Ishikawa (cell line): ENCODE data around the gene CSRP3.

Source experiments
- CEBPB ChIP-seq: IDR thresholded peaks from 2 replicates; pipeline ENCODE4 v1.6.1; 2012
- CREB1 ChIP-seq: IDR thresholded peaks from 2 replicates; pipeline ENCODE4 v1.6.1; 2012; ENCODE audit warnings: low read depth
- EGR1 ChIP-seq: IDR thresholded peaks from 2 replicates; pipeline ENCODE4 v1.6.1; 2012
- EP300 ChIP-seq: IDR thresholded peaks from 2 replicates; pipeline ENCODE4 v1.6.1; 2012; ENCODE audit warnings: borderline replicate concordance
- FOXM1 ChIP-seq: IDR thresholded peaks from 2 replicates; pipeline ENCODE4 v1.6.1; 2012; ENCODE audit warnings: low read depth, borderline replicate concordance
- NFIC ChIP-seq: IDR thresholded peaks from 2 replicates; pipeline ENCODE4 v1.6.1; 2012
- RAD21 ChIP-seq: IDR thresholded peaks from 2 replicates; pipeline ENCODE4 v1.6.1; 2012; ENCODE audit warnings: low read depth
- TAF1 ChIP-seq: IDR thresholded peaks from 2 replicates; pipeline ENCODE4 v1.6.1; 2012; ENCODE audit warnings: low read depth, mild to moderate bottlenecking
- TCF12 ChIP-seq: IDR thresholded peaks from 2 replicates; pipeline ENCODE4 v1.6.1; 2012; ENCODE audit warnings: low read depth
- TEAD4 ChIP-seq: IDR thresholded peaks from 2 replicates; pipeline ENCODE4 v1.6.1; 2012
- YY1 ChIP-seq: IDR thresholded peaks from 2 replicates; pipeline ENCODE4 v1.6.1; 2012; ENCODE audit warnings: low read depth
- ZBTB7A ChIP-seq: IDR thresholded peaks from 2 replicates; pipeline ENCODE4 v1.6.1; 2012; ENCODE audit warnings: low read depth
- TF ChIP-seq, protein P1 (sequence below): IDR thresholded peaks from 2 replicates; pipeline ENCODE4 v1.6.1; 2012; ENCODE audit warnings: low read depth, mild to moderate bottlenecking
- TF ChIP-seq, protein P2 (sequence below): IDR thresholded peaks from 2 replicates; pipeline ENCODE4 v1.6.1; 2012
- TF ChIP-seq, protein P3 (sequence below): IDR thresholded peaks from 2 replicates; pipeline ENCODE4 v1.6.1; 2012

The CSRP3 gene

DNA sequence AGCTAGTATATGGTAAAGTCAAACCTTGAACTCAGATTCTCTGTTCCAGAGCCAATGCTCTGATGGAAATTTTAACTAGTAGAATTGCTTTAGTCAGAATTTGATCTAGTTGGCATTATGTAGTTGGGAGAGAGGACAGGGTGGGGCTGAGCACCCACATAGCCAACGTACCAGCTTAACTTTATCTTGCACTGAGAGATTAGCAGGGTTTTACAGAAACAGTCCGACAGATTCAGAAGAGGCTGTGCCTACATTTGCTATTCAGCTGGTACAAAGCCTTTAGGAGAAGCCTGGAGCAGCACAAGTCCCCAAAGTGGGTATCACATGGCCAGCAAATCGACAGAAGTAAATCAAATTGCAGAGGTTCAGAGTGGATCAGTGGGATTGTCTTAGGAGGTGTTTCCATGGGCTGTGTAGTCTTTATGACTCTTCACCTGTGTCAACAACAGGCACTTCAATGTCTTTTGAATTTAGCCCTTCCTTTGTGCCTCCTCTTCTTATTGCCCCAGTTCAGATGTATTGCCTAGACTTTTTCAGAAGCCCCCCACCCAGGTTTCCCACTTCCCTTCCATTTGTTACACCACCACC, 7.3 kb upstream of the CSRP3 start:
- TF ChIP-seq RAD21 (no peak), EP300 (no peak), TEAD4 (no peak), TAF1 (no peak), FOXM1 (no peak), NFIC (no peak), EGR1 (no peak), YY1 (no peak)
- TF ChIP-seq, protein P1, sequence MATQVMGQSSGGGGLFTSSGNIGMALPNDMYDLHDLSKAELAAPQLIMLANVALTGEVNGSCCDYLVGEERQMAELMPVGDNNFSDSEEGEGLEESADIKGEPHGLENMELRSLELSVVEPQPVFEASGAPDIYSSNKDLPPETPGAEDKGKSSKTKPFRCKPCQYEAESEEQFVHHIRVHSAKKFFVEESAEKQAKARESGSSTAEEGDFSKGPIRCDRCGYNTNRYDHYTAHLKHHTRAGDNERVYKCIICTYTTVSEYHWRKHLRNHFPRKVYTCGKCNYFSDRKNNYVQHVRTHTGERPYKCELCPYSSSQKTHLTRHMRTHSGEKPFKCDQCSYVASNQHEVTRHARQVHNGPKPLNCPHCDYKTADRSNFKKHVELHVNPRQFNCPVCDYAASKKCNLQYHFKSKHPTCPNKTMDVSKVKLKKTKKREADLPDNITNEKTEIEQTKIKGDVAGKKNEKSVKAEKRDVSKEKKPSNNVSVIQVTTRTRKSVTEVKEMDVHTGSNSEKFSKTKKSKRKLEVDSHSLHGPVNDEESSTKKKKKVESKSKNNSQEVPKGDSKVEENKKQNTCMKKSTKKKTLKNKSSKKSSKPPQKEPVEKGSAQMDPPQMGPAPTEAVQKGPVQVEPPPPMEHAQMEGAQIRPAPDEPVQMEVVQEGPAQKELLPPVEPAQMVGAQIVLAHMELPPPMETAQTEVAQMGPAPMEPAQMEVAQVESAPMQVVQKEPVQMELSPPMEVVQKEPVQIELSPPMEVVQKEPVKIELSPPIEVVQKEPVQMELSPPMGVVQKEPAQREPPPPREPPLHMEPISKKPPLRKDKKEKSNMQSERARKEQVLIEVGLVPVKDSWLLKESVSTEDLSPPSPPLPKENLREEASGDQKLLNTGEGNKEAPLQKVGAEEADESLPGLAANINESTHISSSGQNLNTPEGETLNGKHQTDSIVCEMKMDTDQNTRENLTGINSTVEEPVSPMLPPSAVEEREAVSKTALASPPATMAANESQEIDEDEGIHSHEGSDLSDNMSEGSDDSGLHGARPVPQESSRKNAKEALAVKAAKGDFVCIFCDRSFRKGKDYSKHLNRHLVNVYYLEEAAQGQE, result no peak
- TF ChIP-seq, protein P2, sequence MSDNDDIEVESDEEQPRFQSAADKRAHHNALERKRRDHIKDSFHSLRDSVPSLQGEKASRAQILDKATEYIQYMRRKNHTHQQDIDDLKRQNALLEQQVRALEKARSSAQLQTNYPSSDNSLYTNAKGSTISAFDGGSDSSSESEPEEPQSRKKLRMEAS, result no peak
- TF ChIP-seq, protein P3, sequence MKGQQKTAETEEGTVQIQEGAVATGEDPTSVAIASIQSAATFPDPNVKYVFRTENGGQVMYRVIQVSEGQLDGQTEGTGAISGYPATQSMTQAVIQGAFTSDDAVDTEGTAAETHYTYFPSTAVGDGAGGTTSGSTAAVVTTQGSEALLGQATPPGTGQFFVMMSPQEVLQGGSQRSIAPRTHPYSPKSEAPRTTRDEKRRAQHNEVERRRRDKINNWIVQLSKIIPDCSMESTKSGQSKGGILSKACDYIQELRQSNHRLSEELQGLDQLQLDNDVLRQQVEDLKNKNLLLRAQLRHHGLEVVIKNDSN, result no peak

DNA sequence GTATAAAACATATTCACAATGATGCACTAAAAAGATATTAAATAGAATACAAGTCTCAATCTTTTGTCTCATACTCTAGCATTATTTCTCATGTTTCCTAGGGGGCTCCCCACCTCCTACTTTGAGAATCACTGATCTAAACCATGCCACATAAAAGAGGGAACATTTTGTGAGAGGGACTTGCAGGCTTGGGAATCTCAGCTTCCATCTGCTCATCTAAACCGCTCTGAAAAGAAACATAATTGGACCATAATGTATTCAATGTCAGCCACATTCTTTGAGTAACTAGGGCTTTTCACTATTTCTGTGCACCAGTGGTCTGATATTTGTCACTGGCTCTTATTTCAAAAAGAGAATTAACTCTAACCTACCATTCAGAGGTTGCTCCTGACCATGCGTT, 6.4 kb upstream of the CSRP3 start:
- no peak for TF ChIP-seq CEBPB
- no peak for TF ChIP-seq CREB1
- no peak for TF ChIP-seq NFIC
- TF ChIP-seq FOXM1, result no peak
- TF ChIP-seq RAD21, result no peak
- no peak for TF ChIP-seq EP300
- no peak for TF ChIP-seq TAF1
- TF ChIP-seq YY1, result no peak
- TF ChIP-seq, protein P2, result no peak
- TF ChIP-seq EGR1, result no peak
- TF ChIP-seq, protein P1, result no peak
- no peak for TF ChIP-seq ZBTB7A
- TF ChIP-seq, protein P3, result no peak
- TF ChIP-seq TCF12, result no peak
- TF ChIP-seq TEAD4, result no peak

DNA sequence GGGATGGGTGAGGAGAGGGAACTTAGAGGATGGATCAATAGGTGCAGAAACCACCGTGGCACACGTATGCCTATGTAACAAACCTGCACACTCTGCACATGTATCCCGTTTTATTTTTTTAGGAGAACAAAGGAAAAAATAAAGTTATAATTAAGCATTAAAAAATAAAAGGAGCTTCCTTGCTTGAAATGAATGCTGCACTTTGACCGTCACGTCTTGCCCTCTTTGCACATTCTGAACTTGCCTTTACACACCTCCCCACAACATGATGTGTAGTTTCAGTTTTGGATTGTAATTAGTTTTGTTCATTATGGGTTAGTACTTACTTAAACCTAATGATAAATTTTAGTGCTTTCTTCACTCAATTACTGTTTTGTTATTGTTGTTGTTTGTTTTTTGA, 3.1 kb upstream of the CSRP3 start:
- TF ChIP-seq, protein P3, result no peak
- TF ChIP-seq, protein P1, result no peak
- TF ChIP-seq, protein P2, result no peak
- no peak for TF ChIP-seq TEAD4
- TF ChIP-seq FOXM1, result no peak
- no peak for TF ChIP-seq NFIC
- no peak for TF ChIP-seq TCF12
- no peak for TF ChIP-seq EGR1
- no peak for TF ChIP-seq YY1
- no peak for TF ChIP-seq CEBPB
- no peak for TF ChIP-seq ZBTB7A
- TF ChIP-seq CREB1, result no peak
- no peak for TF ChIP-seq RAD21
- no peak for TF ChIP-seq EP300
- TF ChIP-seq TAF1, result no peak
